BLaER1 treated with 17β-estradiol and CSF1 and Interleukin-3, amounts not matched to agents 10 nM and 100 nM (cell line): ENCODE measurements around the gene WWTR1.

ENCODE experiments used
- H3K27ac ChIP-seq, 11 experiments: shearing (Covaris generic); formaldehyde crosslinking; 2 replicates each; pipeline ENCODE4 v1.8.1; 2022
- H3K27me3 ChIP-seq, 11 experiments: shearing (Covaris generic); formaldehyde crosslinking; 2 replicates each; pipeline ENCODE4 v1.8.1; 2022
- H3K36me3 ChIP-seq, 11 experiments: shearing (Covaris generic); formaldehyde crosslinking; 2 replicates each; pipeline ENCODE4 v1.8.1; 2022
- H3K4me1 ChIP-seq, 10 experiments: shearing (Covaris generic); formaldehyde crosslinking; 2 replicates each; pipeline ENCODE4 v1.8.1; 2022
- H3K4me2 ChIP-seq, 11 experiments: shearing (Covaris generic); formaldehyde crosslinking; 2 replicates each; pipeline ENCODE4 v1.8.1; 2022
- H3K4me3 ChIP-seq, 10 experiments: shearing (Covaris generic); formaldehyde crosslinking; 2 replicates each; pipeline ENCODE4 v1.8.1; 2022
- H3K9ac ChIP-seq, 11 experiments: shearing (Covaris generic); formaldehyde crosslinking; 2 replicates each; pipeline ENCODE4 v1.8.1; 2022
- H3K9me3 ChIP-seq, 11 experiments: shearing (Covaris generic); formaldehyde crosslinking; replicated peaks in 1 of 11; 2 replicates each; pipeline ENCODE4 v1.8.1; 2022
- H4K20me1 ChIP-seq, 11 experiments: shearing (Covaris generic); formaldehyde crosslinking; 2 replicates each; pipeline ENCODE4 v1.8.1; 2022
- Cebpa-rat ChIP-seq, 11 experiments: shearing (Covaris generic); IDR thresholded peaks; 2 replicates each; pipeline ENCODE4 v1.8.1; 2022

WWTR1 gene

DNA sequence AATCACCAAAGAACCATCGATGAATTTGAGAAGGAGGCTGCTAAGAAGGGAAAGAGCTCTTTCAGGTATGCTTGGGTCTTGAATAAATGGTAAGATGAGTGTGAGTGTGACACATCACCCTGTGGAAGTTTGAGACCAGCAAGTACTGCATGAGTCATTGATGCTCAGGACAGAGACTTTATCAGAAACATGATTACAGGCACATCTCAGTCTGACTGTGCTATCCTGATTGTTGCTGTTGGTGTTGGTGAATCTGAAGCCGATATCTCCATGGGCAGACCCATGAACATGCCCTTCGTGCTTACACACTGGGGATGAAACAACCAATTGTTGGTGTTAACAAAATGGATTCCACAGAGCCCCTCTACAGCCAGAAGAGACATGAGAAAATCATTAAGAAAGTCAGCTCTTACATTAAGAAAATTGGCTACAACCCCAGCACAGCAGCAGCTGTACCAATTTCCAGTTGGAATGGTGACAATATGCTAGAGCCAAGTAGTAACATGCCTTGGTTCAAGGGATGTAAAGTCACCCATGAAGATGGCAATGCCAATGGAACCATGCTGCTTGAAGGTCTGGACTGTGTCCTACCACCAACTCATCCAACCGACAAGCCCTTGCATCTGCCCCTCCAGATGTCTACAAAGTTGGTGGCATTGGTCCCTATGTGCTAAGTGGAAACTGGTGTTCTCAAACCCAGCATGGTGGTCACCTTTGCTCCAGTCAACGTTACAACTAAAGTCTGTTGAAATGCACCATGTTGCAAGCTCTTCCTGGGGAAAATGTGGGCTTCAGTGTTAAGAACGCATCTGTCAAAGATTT is 162.9 kb downstream of the WWTR1 start:
- H3K36me3 ChIP-seq = no peaks in the 10 kb centered on the region
- peak overlapping the region in 1 of 11 experiments; percentile 27; a peak in 3 of 22 replicates for H3K4me2 ChIP-seq
- peaks cover 0 to 18% (median 0%) of the 10 kb centered on the region in 10 experiments; a peak in 3 of 20 replicates for H3K4me1 ChIP-seq
- H3K9me3 ChIP-seq = no peaks in the 10 kb centered on the region
- no peak overlapping the region for H3K4me3 ChIP-seq
- H3K27me3 ChIP-seq = no peaks in the 10 kb centered on the region
- no peak overlapping the region for H3K9ac ChIP-seq
- TF ChIP-seq Cebpa-rat (IDR thresholded peaks at IDR 0.05) = no peak
- no peaks in the 10 kb centered on the region for H4K20me1 ChIP-seq
- H3K27ac ChIP-seq = no peak overlapping the region

DNA sequence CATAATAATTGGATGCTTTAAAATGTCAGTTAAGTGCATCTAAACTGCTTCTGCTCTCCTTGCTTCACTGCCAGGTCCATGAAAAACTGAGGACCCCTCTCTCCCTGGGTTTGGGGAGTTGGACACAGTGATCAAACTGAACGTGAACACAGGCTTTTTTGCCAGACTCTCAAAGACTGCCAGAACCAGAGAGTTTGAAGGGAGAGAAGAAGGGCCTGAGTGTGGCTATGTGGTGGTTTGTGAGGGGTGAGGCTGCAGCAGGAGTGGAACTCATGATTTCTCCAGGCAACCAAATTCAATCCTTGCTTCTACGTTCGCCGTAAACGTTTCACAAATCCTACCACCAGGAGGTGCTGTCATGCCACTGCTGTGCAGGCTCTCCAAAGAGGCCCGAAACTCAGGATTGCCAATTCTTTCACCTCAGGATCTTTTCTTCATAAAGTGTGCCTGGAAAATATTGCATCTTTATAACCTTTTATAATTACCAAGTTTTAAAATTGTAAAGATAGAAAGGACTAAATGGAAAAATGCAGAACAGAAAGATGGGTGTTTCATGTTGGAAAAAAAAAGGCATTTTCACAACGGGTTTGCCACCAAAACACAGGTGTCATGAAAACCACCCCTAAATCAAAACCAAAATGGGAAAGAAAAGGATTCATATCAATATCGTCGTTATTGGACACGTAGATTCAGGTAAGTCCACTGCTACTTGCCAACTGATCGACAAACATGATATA is 163.6 kb downstream of the WWTR1 start:
- peak overlapping the region in 1 of 11 experiments; percentile 27; a peak in 1 of 22 replicates for H3K4me2 ChIP-seq
- TF ChIP-seq Cebpa-rat (IDR thresholded peaks at IDR 0.05) = no peak
- peaks cover 0 to 18% (median 0%) of the 10 kb centered on the region in 10 experiments; a peak in 3 of 20 replicates for H3K4me1 ChIP-seq
- H3K36me3 ChIP-seq = no peaks in the 10 kb centered on the region
- H3K27ac ChIP-seq = no peak overlapping the region
- no peaks in the 10 kb centered on the region for H3K9me3 ChIP-seq
- H3K27me3 ChIP-seq = no peaks in the 10 kb centered on the region
- H3K9ac ChIP-seq = no peak overlapping the region
- no peaks in the 10 kb centered on the region for H4K20me1 ChIP-seq
- H3K4me3 ChIP-seq = no peak overlapping the region

DNA sequence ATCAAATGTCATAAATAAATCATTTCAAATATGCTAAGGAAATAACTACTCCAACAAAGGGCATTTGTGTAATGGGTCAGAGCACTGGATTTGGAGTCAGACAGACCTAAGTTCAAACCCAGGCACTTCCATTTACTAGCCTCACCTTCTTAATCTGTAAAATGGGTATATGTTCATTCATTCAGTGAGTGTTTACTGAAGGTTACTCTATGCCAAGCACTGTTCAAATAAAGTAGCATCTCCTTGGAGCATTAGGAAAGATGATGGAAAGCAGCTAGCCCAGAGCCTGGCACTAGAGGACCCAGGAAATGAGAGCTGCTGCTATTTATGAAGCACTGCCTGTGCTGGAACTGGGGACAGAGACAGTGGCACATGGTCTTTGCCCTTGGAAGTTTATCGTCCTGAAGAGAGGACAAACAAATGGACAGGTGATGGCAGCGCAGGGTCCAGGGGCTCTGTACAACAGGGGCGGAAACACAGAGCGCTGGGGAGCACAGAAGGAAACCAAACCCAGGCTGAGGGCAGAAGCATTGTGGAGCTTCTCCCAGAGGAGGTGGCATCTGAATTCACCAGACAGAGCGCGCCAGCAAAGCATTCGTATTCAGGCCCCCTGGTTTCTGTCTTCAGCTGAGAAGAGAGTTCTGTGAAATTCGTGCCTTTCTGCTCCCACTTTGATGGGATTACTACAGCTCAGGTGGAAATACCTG is 164.4 kb downstream of the WWTR1 start:
- no peak overlapping the region for H3K4me2 ChIP-seq
- no peaks in the 10 kb centered on the region for H3K36me3 ChIP-seq
- H3K4me3 ChIP-seq = no peak overlapping the region
- H3K27ac ChIP-seq = no peak overlapping the region
- H3K27me3 ChIP-seq = no peaks in the 10 kb centered on the region
- no peak for TF ChIP-seq Cebpa-rat (IDR thresholded peaks at IDR 0.05)
- H3K9me3 ChIP-seq = no peaks in the 10 kb centered on the region
- H3K4me1 ChIP-seq = peaks cover 0 to 13% (median 0%) of the 10 kb centered on the region in 10 experiments; a peak in 3 of 20 replicates
- H3K9ac ChIP-seq = no peak overlapping the region
- H4K20me1 ChIP-seq = no peaks in the 10 kb centered on the region

DNA sequence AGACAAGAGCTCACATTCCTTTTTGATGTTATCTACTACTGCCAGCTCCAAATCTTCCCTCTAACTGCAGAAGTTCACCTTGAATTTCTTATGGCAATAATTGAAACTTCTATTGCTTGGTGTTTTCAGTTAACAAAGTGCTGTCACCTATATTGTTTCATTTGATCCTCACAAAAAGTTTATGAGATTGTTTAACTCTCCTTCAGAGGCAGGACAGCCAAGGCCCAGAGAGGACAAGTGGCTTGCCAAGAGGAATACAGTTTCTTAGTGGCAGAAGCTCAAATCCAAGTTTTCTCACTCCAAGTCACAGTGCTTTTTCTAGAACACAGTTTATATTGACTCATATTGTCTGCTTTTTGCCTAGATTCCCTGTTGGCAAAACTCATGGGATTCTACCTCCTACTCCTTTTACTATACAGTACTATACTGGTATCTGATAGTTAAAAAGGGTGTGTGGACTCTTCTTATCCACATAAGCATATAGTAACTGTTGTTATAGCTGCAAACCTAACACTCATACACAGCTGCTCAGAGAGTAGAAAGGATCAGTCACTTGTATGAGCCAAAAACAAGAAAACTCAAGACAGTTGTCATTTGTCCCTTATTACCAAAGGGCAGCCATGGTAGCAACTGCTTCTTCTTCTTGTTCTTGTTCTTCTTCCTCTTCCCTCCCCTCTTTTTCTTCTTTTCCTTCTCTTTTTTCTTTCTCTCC is 167.4 kb downstream of the WWTR1 start:
- no peak for TF ChIP-seq Cebpa-rat (IDR thresholded peaks at IDR 0.05)
- Histone ChIP-seq H3K4me1 (peaks cover 0 to 7% (median 2%) of the 10 kb centered on the region in 10 experiments; a peak in 6 of 20 replicates), H3K27me3 (no peaks in the 10 kb centered on the region), H3K27ac (no peak overlapping the region), H3K4me3 (no peak overlapping the region), H3K9ac (no peak overlapping the region), H3K4me2 (no peak overlapping the region), H3K36me3 (no peaks in the 10 kb centered on the region), H4K20me1 (no peaks in the 10 kb centered on the region), H3K9me3 (no peaks in the 10 kb centered on the region)

DNA sequence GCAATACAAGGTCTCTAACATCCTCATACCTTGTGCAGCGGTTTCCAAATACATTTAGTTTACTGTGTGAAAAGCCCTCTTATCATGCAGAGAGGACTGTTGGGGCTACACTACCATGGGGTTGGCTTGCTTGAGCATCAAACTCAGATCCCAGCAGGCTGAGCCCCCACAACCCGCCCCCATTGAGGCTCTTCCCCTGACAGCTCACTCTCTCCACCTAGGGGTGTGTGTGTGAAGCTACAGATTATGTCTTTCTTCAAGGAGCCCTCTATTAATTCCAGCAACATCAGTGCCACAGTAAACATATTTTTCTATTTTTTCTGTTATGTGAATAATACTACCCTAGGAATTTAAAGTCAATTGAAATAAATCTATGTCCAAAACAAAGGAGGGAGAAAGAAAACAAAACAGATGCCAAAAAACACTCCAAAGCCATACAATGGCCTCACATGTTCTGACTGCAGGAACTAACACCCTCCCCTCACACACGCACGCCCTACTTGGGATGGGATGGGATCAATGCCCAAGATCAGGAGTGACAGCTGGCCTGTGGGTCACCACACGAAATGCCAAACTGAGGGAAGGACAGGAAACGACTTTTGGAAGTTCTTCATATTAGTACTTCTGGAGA is 168.7 kb downstream of the WWTR1 start:
- Histone ChIP-seq H4K20me1 (no peaks in the 10 kb centered on the region), H3K4me2 (no peak overlapping the region), H3K36me3 (no peaks in the 10 kb centered on the region), H3K9me3 (no peaks in the 10 kb centered on the region), H3K9ac (no peak overlapping the region), H3K4me3 (no peak overlapping the region), H3K27ac (no peak overlapping the region), H3K27me3 (no peaks in the 10 kb centered on the region), H3K4me1 (peaks cover 0 to 9% (median 2%) of the 10 kb centered on the region in 10 experiments; a peak in 5 of 20 replicates)
- no peak for TF ChIP-seq Cebpa-rat (IDR thresholded peaks at IDR 0.05)

DNA sequence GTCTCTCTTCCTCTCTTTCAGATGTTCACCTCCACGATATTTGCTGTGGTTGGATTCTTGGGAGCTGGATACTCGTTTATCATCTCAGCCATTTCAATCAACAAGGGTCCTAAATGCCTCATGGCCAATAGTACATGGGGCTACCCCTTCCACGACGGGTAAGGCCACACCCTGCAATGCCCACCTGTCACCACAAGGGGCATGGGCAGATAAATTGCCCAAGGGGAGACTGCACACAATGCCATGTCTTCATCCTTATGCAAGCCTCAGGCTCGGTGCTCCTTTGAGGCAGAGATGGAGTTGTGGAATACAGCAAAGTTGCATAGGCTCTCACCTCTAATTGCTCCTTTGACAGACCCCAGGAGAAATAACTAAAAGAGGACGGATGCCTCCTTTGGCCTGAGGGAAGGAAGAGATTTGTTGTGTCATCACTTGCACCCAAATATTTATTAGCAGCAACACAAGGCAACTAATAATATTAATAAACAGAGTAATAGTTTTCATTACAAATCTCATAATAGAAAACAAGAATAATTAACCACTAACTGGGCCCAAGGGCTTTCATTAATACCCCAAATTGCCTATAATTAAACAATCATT is 170.1 kb downstream of the WWTR1 start:
- no peak for TF ChIP-seq Cebpa-rat (IDR thresholded peaks at IDR 0.05)
- Histone ChIP-seq H3K4me3 (no peak overlapping the region), H3K36me3 (no peaks in the 10 kb centered on the region), H3K27ac (no peak overlapping the region), H4K20me1 (no peaks in the 10 kb centered on the region), H3K4me1 (peaks cover 0 to 9% (median 2%) of the 10 kb centered on the region in 10 experiments; a peak in 5 of 20 replicates), H3K27me3 (no peaks in the 10 kb centered on the region), H3K4me2 (no peak overlapping the region), H3K9ac (no peak overlapping the region), H3K9me3 (no peaks in the 10 kb centered on the region)

DNA sequence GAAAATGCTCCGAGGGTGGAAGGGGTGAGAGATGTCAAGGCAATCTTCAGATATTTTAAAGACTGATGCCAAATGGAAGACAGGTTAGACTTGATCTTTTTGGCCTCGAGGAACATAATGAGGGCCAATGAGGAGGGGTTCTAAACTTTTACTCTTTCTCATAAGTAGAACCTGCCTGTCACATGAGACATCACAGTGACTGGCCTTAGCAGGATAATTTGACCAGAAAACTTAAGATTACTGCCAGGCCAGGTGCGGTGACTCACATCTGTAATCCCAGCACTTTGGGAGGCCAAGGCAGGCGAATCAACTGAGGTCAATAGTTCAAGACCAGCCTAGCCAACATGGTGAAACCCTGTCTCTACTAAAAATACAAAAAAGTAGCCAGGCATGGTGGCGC is 171.1 kb downstream of the WWTR1 start:
- Histone ChIP-seq H3K9ac (no peak overlapping the region), H3K27me3 (no peaks in the 10 kb centered on the region), H3K36me3 (no peaks in the 10 kb centered on the region), H3K9me3 (no peaks in the 10 kb centered on the region), H4K20me1 (no peaks in the 10 kb centered on the region), H3K4me1 (peaks cover 0 to 9% (median 2%) of the 10 kb centered on the region in 10 experiments; a peak in 5 of 20 replicates), H3K4me3 (no peak overlapping the region), H3K27ac (no peak overlapping the region), H3K4me2 (no peak overlapping the region)
- TF ChIP-seq Cebpa-rat (IDR thresholded peaks at IDR 0.05) = no peak

DNA sequence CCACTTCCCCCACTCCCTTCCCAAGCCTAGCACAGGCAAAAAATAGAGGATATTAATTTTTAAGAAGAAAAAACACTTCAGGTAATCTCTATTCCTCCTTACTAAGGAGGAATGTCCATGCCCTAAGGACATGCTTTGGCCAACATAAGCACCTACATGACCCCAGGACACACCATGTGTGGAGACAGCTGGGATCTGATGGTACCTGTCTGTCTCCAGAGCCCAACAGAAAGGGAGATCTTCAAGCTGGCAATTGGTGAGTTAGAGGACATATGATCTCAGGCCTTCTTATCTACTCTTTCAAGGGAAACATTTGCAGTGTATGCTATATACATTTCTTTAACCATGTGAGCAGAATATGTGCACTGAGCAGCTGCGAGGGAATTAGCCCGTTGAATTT is 176.3 kb downstream of the WWTR1 start:
- H3K4me1 ChIP-seq = peaks cover 0 to 16% (median 5%) of the 10 kb centered on the region in 10 experiments; a peak in 9 of 20 replicates
- TF ChIP-seq Cebpa-rat (IDR thresholded peaks at IDR 0.05) = no peak
- H3K9ac ChIP-seq = no peak overlapping the region
- H3K27ac ChIP-seq = no peak overlapping the region
- no peak overlapping the region for H3K4me3 ChIP-seq
- no peaks in the 10 kb centered on the region for H4K20me1 ChIP-seq
- 0 out of 22 replicates have a peak overlapping the region, but pooled peaks of 2 of the 11 experiments have one; percentile 3 to 23 for H3K4me2 ChIP-seq
- no peaks in the 10 kb centered on the region for H3K9me3 ChIP-seq
- H3K27me3 ChIP-seq = no peaks in the 10 kb centered on the region
- no peaks in the 10 kb centered on the region for H3K36me3 ChIP-seq
